Endothelial cell of umbilical vein (primary cell): ENCODE measurements around the gene ANKRD50. TPM values are rescaled to one million over a fixed set of nuclear protein-coding genes. Genes with fewer than 3 reads are reported as not detected.

Experiments used
- BruUV-seq: library from RNA; stranded (reverse); fragments of 400-500 nt; replicated peaks from 2 replicates; lab custom pipeline; 2021; lab: Mats Ljungman, UMichigan
- CTCF ChIA-PET: fragments of 300-600, 350-600 bp; sonication (Branson Sonifier 250); formaldehyde crosslinking; loops from one replicate; lab custom pipeline; 2021; ENCODE audit warnings: antibody characterized with exemption, inconsistent platforms; lab: Charles Lee
- POLR2A ChIA-PET: fragments of 300-600, 350-600 bp; sonication (Branson Sonifier 250); formaldehyde crosslinking; loops from one replicate; lab custom pipeline; 2021; ENCODE audit warnings: antibody characterized with exemption, inconsistent platforms; lab: Charles Lee
- DNase-seq: peaks from one replicate; pipeline ENCODE4 v3.0.0-alpha.2; 2011; ENCODE audit warnings: low read depth, low spot score
- FAIRE-seq: peaks from 2 replicates; lab custom pipeline; 2011; peaks lifted over from hg19 to GRCh38; lab: Jason Lieb, UNC
- H2AFZ ChIP-seq: 2 replicates; pipeline ENCODE4 v1.6.0; 2012; ENCODE audit warnings: low read depth, low read length, control low read depth, inconsistent platforms
- H3K27ac ChIP-seq: 2 replicates; pipeline ENCODE4 v1.5.1; 2011; ENCODE audit warnings: low read depth, mild to moderate bottlenecking, control low read depth, low read length, moderate library complexity; ENCODE audit not compliant: insufficient read depth
- H3K27me3 ChIP-seq, 2 experiments: 2 replicates each; pipeline versions ENCODE4 v1.6.0 to v1.6.1; 2011; ENCODE audit warnings: low read length in 2 of 2, mixed read lengths in 1 of 2; ENCODE audit not compliant: control insufficient read depth in 2 of 2, insufficient read depth in 2 of 2
- H3K36me3 ChIP-seq, 2 experiments: 2 replicates in 1 of 2; 3 replicates in 1 of 2; pipeline ENCODE4 v1.5.1; 2011; ENCODE audit warnings: low read length in 2 of 2, mild to moderate bottlenecking in 1 of 2, moderate library complexity in 1 of 2; ENCODE audit not compliant: control insufficient read depth in 2 of 2, insufficient read depth in 2 of 2; ENCODE audit errors: extremely low read depth in 1 of 2
- H3K4me1 ChIP-seq: 3 replicates; pipeline ENCODE4 v1.5.1; 2011; ENCODE audit warnings: mild to moderate bottlenecking, low read length; ENCODE audit not compliant: control insufficient read depth, insufficient read depth; ENCODE audit errors: extremely low read depth
- H3K4me2 ChIP-seq: 2 replicates; pipeline ENCODE4 v1.6.1; 2011; ENCODE audit warnings: low read length, control low read depth, mixed read lengths; ENCODE audit not compliant: insufficient read depth
- H3K4me3 ChIP-seq, 3 experiments: fragments of 200-600 bp in 1 of 3; sonication (generic), shearing (Covaris generic) in 1 of 3; replicated peaks in 1 of 3; 2 replicates each; pipeline ENCODE4 v1.5.1; 2011 to 2016; ENCODE audit warnings: control low read depth in 3 of 3, low read length in 3 of 3, mild to moderate bottlenecking in 2 of 3, inconsistent platforms in 1 of 3, low read depth in 1 of 3, moderate library complexity in 1 of 3; ENCODE audit not compliant: insufficient read depth in 1 of 3
- H3K79me2 ChIP-seq: 2 replicates; pipeline ENCODE4 v1.6.0; 2012; ENCODE audit warnings: low read length, inconsistent platforms; ENCODE audit not compliant: control insufficient read depth, insufficient read depth
- H3K9ac ChIP-seq: replicated peaks from 2 replicates; pipeline ENCODE3; 2011; ENCODE audit warnings: low read length, control low read depth; ENCODE audit not compliant: insufficient read depth; ENCODE audit errors: extremely low read depth
- H3K9me1 ChIP-seq: replicated peaks from 3 replicates; pipeline ENCODE4 v1.6.0; 2011; ENCODE audit warnings: mild to moderate bottlenecking, low read length; ENCODE audit not compliant: control insufficient read depth, insufficient read depth; ENCODE audit errors: extremely low read depth
- H3K9me3 ChIP-seq: replicated peaks from 2 replicates; pipeline ENCODE4 v1.5.1; 2012; ENCODE audit warnings: low read length, inconsistent platforms; ENCODE audit not compliant: control insufficient read depth, insufficient read depth
- H4K20me1 ChIP-seq: replicated peaks from 2 replicates; pipeline ENCODE3; 2011; ENCODE audit warnings: mild to moderate bottlenecking, low read length; ENCODE audit not compliant: control insufficient read depth, insufficient read depth; ENCODE audit errors: extremely low read depth
- CTCF ChIP-seq, 2 donors: IDR thresholded peaks; 1 replicate in 1 of 2; 2 replicates in 1 of 2; pipeline ENCODE4 v1.5.1; 2011; ENCODE audit warnings: low read length in 2 of 2, mild to moderate bottlenecking in 2 of 2, moderate library complexity in 2 of 2, control low read depth in 1 of 2, inconsistent platforms in 1 of 2, low read depth in 1 of 2; ENCODE audit not compliant: insufficient read depth in 1 of 2; ENCODE audit errors: extremely low read depth in 1 of 2
- EZH2 ChIP-seq: IDR thresholded peaks from 2 replicates; pipeline ENCODE4 v1.6.1; 2012; ENCODE audit warnings: borderline replicate concordance, low read depth, mild to moderate bottlenecking, moderate library complexity, low read length, inconsistent platforms; ENCODE audit not compliant: severe bottlenecking
- FOS ChIP-seq: IDR thresholded peaks from 2 replicates; pipeline ENCODE4 v1.6.1; 2011; ENCODE audit warnings: mild to moderate bottlenecking, low read length, moderate library complexity, borderline replicate concordance; ENCODE audit not compliant: insufficient read depth
- GATA2 ChIP-seq: IDR thresholded peaks from 2 replicates; pipeline ENCODE4 v1.7.0; 2011; ENCODE audit warnings: low read depth, mild to moderate bottlenecking, moderate library complexity, mixed read lengths, low read length; ENCODE audit not compliant: insufficient read length, insufficient read depth
- JUN ChIP-seq: IDR thresholded peaks from 2 replicates; pipeline ENCODE4 v1.6.1; 2011; ENCODE audit warnings: borderline replicate concordance, low read depth; ENCODE audit not compliant: insufficient read length, insufficient read depth
- MAX ChIP-seq: IDR thresholded peaks from 2 replicates; pipeline ENCODE4 v1.6.1; 2011; ENCODE audit not compliant: insufficient read depth, insufficient read length
- MYC ChIP-seq: IDR thresholded peaks from one replicate; pipeline ENCODE4 v1.6.1; 2011; ENCODE audit warnings: mild to moderate bottlenecking, low read depth, low read length
- POLR2A ChIP-seq: IDR thresholded peaks from 2 replicates; pipeline ENCODE4 v1.6.1; 2012; ENCODE audit warnings: low read depth, mild to moderate bottlenecking, control low read depth, low read length
- POLR2AphosphoS5 ChIP-seq: IDR thresholded peaks from 2 replicates; pipeline ENCODE4 v1.6.1; 2012; ENCODE audit warnings: low read depth, mild to moderate bottlenecking, control low read depth, low read length, moderate library complexity; ENCODE audit not compliant: insufficient read depth
- dilution Hi-C: fragments of 300-500 bp; cut with MboI; formaldehyde crosslinking; loops from one replicate; pipeline ENCODE4 v1.15.0; 2019; ENCODE audit warnings: low sequenced_read_pairs; ENCODE audit not compliant: extremely low pct_ligation_motif_present
- intact Hi-C: fragments of 100-400 bp; cut with micrococcal nuclease; formaldehyde crosslinking; loops from one replicate; pipeline ENCODE4 v1.10.0; 2022
- polyA plus RNA-seq, 4 experiments: library from polyadenylated mRNA; depleted of rRNA in 3 of 4; stranded (reverse) in 3 of 4; unstranded in 1 of 4; fragments of >200 nt; gene quantifications; 2 replicates each; pipeline versions ENCODE4 v1.2.1 to v1.2.3, GENCODE V29; 2011 to 2012; ENCODE audit warnings: missing spikeins in 1 of 4
- total RNA-seq: library from RNA; stranded (reverse); gene quantifications from 2 replicates; pipeline ENCODE4 v1.2.3, GENCODE V29; 2021

The ANKRD50 gene
- total and polyA plus RNA-seq, 2 donors (not counting 3 experiments of a cell fraction or from before 2014, with no cell fraction given): 24.5 to 63.6 TPM

- TF ChIP-seq POLR2A (no peak), GATA2 (no peak), JUN (no peak), POLR2AphosphoS5 (no peak), MAX (no peak), EZH2 (no peak), CTCF (IDR thresholded peaks at IDR 0.05; ENCODE audit: extremely low read depth in 1 of 2, insufficient read depth in 1 of 2, low read depth in 1 of 2, low read length in 2 of 2) (no peak), MYC (no peak), FOS (no peak)
- Histone ChIP-seq H3K4me2 (no peak overlapping the region), H3K4me3 (no peak overlapping the region), H3K27me3 (no peaks in the 10 kb centered on the region), H3K9me1 (no peaks in the 10 kb centered on the region), H3K36me3 (peaks cover 2 to 5% of the 10 kb centered on the region in 2 experiments), H2AFZ (no peak overlapping the region), H3K27ac (no peak overlapping the region), H3K79me2 (no peaks in the 10 kb centered on the region), H4K20me1 (no peaks in the 10 kb centered on the region), H3K9ac (no peak overlapping the region), H3K9me3 (no peaks in the 10 kb centered on the region), H3K4me1 (peaks cover 29% of the 10 kb centered on the region)
- intact Hi-C loops (loop anchor here (5.0 kb wide), 1 partner anchor 79 kb away; the partner anchor contains the start of gene ANKRD50), dilution Hi-C loops (no loop called here)
- no peak for DNase-seq
- FAIRE-seq: no peak
- no TSS peak for BruUV-seq
- CTCF ChIA-PET: interaction anchor here (0.7 kb wide), 1 partner anchor 9 kb away, joined by 3 read pairs; no protein-coding TSS in a partner anchor
- POLR2A ChIA-PET: no interaction called here
Measured at GRCh38 chr4:124633285-124633941, 79.1 kb downstream of the ANKRD50 start.
